Measurements from ENCODE around the gene DTYMK.

GRCh38 chr2:241689306-241689705, 2.7 kb upstream of the DTYMK start:
- TF ChIP-seq CTCF (IDR thresholded peaks at IDR 0.05; ENCODE audit: insufficient read depth, low read depth, low read length) (no peak), EZH2 (IDR thresholded peaks at IDR 0.05; ENCODE audit: insufficient read depth, low read length) (no peak)
